ENCODE measurements around the gene NUP160. TPM values are rescaled to one million over a fixed set of nuclear protein-coding genes. Genes with fewer than 3 reads are reported as not detected.
"Not testable (repeated sequence)": the region's sequence is repeated elsewhere in the genome, so short reads cannot be mapped to it uniquely, and the experiment has no call there.

Gene NUP160, protein sequence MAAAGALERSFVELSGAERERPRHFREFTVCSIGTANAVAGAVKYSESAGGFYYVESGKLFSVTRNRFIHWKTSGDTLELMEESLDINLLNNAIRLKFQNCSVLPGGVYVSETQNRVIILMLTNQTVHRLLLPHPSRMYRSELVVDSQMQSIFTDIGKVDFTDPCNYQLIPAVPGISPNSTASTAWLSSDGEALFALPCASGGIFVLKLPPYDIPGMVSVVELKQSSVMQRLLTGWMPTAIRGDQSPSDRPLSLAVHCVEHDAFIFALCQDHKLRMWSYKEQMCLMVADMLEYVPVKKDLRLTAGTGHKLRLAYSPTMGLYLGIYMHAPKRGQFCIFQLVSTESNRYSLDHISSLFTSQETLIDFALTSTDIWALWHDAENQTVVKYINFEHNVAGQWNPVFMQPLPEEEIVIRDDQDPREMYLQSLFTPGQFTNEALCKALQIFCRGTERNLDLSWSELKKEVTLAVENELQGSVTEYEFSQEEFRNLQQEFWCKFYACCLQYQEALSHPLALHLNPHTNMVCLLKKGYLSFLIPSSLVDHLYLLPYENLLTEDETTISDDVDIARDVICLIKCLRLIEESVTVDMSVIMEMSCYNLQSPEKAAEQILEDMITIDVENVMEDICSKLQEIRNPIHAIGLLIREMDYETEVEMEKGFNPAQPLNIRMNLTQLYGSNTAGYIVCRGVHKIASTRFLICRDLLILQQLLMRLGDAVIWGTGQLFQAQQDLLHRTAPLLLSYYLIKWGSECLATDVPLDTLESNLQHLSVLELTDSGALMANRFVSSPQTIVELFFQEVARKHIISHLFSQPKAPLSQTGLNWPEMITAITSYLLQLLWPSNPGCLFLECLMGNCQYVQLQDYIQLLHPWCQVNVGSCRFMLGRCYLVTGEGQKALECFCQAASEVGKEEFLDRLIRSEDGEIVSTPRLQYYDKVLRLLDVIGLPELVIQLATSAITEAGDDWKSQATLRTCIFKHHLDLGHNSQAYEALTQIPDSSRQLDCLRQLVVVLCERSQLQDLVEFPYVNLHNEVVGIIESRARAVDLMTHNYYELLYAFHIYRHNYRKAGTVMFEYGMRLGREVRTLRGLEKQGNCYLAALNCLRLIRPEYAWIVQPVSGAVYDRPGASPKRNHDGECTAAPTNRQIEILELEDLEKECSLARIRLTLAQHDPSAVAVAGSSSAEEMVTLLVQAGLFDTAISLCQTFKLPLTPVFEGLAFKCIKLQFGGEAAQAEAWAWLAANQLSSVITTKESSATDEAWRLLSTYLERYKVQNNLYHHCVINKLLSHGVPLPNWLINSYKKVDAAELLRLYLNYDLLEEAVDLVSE (N-terminal part only)
- 49.0 TPM for total RNA-seq

DNA sequence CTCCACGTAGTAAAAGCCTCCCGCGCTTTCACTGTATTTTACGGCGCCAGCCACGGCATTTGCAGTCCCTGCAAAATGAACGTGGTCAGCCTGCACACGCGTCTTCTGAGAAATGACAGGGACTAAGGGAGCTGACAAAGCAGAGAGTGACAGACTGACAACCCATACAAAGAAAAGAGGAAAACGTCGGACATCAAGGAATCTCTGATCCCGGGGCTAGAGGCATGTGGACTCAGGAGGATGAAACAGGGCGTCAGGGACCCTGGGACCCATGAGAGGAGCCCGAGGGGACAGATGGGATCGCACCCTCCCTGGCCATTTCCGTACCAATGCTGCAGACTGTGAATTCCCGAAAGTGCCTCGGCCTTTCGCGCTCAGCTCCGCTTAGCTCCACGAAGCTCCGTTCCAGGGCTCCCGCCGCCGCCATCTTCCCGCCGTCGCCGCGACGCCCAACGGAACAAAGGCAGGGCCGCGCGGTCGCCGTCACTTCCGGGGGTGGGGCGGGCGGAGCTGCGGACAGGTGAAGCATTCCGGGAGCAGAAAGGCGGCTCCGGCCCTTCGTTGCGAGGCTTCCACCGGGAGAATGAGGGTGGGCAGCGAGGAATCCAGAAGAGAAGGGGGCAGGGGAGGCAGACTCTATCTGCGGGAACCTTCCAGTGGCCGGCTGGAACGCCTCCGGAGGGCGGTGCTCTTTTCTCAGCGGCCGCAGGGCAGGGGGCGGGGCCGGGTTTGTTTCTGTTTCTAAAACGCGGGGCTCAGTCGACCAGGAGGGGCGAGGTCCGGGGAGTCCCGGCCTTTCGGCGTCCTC lies at the start of gene NUP160:
Gene NUP160 (minus strand): TSS at position 459 of the 808 bp plus-strand sequence. CDS start 32 bp downstream, at position 427.
- DNase-seq (ENCODE audit: low spot score) = peak; percentile 86

DNA sequence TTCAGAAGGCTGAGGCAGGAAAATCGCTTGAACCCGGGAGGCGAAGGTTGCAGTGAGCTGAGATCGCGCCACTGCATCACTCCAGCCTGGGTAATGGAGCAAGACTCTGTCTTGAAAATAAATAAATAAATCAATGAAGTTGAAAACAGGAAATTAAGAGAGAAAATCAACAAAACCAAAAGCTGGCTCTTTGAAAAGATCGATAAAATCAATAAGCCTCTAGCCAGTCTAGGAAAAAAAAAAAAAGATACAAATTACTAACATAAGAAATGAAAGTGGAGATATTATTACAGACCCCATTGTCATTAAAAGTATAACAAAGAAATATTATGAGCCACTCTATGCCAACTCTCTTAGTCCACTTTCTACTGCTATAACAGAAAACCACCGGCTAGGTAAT lies 48.0 kb upstream of the NUP160 start:
- no peak for DNase-seq (ENCODE audit: low spot score)

DNA sequence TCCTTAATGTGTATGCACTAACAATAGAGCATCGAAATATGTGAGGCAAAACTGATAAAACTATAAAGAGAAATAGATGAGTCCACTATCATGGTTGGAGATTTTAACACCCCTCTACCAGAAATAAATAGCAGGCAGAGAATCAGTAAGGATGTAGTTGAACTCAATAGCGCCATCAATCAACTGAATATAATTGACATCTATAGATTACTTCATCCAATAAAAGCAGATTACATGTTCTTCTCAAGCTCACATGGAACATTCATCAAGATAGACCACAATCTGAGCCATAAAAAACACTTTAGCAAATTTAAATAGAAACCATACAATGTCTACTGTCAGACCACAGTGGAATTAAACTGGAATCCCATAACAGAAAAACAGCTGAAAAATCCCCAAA lies 46.9 kb upstream of the NUP160 start:
- no peak for DNase-seq (ENCODE audit: low spot score)

DNA sequence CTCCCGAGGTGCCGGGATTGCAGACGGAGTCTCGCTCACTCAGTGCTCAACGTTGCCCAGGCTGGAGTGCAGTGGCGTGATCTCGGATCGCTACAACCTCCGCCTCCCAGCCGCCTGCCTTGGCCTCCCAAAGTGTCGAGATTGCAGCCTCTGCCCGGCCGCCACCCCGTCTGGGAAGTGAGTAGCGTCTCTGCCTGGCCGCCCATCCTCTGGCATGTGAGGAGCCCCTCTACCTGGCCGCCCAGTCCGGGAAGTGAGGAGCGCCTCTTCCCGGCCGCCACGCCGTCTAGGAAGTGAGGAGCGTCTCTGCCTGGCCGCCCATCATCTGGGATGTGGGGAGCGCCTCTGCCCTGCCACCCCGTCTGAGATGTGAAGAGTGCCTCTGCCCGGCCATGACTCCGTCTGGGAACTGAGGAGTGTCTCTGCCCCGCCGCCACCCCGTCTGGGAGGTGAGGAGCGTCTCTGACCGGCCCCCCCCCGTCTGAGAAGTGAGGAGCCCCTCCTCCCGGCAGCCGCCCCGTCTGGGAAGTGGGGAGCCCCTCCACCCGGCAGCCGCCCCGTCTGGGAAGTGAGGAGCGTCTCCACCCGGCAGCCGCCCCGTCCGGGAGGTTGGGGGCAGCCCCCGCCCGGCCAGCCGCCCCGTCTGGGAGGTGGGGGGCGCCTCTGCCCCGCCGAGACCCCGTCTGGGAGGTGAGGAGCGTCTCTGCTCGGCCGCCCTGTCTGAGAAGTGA lies 44.6 kb upstream of the NUP160 start:
- DNase-seq (ENCODE audit: low spot score) = not testable (repeated sequence)

DNA sequence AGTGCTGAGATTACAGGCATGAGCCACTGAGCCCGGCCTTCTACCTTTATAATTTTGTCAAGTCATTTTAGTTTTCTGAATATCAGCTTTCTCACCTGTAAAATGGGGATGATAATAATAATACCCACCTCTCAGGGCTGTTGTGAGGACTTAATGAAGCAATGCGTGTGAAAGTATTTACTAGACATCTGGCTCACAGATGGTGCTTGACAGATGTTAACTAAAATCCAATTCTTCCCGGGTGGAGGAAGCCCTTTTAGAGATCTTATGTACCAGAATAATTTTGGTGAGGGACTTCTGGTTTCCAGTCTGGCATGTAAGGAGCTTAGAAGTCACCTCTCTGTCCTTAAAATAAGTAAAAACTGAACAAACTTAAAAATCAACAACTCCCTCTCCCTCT lies 43.7 kb upstream of the NUP160 start:
- no peak for DNase-seq (ENCODE audit: low spot score)

DNA sequence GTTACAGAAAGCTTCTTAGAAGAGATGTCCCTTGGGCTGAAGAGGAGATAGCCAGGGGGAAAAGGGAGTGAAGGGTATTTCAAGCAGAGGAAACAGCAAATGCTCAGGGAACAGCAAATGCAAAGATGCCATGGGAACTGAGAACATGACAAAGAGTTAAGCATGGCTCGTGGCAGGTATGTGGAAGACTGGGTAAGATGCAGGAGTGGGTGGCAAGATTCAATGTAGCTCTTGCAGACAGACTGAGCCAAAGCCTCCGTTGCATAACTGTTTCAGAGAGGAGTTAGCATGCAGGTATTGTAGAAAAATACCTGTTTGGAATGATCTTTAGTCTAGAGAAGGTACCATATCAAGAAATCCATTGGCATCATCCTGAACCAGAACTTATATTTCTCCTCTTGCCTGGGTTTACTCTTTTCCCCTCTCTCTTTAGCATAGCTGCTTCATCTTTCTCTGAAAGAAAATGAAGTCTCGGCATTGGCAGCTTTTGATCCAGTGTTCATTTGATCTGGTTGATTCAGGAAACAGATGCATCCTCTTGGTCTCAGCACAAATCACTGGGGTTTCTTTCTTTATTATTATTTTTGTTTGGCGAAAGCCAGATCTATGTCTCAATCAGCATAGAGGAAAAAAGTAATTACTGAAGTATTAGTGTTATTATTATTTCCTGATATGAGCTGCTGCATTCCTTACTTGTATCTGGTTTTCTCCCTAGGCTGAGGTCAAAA lies 41.7 kb upstream of the NUP160 start:
- DNase-seq (ENCODE audit: low spot score) = no peak

DNA sequence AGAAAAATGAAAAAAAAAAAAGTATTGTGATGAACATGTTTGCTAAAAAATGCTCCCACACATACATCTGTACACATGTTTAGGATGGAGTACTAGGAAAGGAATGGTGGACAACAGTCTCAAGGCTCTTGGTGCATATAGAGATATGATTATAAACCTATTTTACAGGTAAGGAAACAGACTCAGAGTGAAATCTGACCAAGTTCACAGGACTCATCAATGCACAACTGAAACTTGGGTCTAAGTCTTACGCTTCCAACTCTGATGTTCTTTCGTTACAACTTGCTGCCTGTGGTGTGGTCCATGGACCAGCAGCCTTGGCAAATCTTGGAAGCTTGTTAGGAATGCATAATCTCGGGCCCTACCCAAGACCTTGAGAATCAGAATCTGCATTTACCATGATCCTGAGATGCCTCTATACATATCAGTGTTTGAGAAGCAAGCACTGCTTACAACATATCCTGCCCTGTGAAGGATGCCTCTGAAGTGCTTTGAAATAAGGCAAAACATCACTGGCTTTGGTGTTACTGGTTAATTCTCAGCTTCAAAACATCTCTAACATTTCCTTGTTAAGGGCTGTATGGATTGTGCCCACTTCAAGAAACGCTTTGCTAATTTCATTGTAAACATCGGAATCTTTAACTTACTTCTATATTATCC lies 39.9 kb upstream of the NUP160 start:
- no peak for DNase-seq (ENCODE audit: low spot score)

DNA sequence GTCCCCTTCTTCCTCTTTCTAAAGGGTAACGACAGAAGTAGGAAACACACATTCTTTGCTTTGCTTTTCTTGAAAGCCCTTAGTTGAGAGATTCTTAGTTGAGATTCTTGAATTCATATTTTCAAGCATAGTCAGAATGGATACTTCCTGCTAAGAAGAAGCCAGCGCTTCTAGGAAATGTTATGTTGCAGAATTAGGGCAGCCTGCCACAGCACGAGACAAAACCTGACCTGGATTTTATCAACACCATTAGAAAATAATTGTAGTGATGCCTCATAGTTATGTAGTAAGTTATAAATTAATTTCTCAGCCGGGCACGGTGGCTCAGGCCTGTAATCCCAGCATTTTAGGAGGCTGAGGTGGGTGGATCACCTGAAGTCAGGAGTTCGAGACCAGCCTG lies 37.9 kb upstream of the NUP160 start:
- no peak for DNase-seq (ENCODE audit: low spot score)

DNA sequence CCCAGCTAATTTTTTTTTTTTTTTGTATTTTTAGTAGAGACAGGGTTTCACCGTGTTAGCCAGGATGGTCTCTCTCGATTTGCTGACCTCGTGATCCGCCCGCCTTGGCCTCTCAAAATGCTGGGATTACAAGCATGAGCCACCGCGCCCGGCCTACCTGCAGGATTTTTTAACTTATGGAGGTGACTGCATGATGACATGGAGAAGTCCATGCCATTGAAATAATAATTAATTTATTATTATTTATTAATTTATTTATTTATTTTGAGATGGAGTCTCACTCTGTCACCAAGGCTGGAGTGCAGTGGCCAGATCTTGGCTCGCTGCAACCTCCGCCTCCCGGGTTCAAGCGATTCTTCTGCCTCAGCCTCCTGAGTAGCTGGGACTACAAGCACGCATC lies 34.3 kb upstream of the NUP160 start:
- DNase-seq (ENCODE audit: low spot score) = not testable (repeated sequence)

DNA sequence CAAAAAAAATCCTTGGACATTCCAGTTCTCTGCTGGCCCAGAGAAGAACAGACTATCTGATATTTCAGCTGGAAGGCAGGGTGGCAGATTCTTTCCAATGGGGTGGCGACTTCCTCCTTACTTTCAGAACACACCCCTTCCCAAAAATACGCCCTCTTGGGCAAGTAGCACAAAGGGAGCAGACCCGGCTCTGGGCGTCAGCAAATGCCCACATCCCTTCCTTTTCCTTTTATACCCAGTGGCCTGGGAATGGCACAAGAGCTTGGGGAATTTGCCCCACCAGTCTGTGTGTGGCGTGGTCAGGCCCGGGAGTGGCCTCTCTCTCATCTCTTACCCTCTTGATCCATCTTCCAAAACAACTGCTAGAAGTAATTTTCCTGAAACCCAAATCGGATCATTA lies 33.0 kb upstream of the NUP160 start:
- DNase-seq (ENCODE audit: low spot score) = no peak

DNA sequence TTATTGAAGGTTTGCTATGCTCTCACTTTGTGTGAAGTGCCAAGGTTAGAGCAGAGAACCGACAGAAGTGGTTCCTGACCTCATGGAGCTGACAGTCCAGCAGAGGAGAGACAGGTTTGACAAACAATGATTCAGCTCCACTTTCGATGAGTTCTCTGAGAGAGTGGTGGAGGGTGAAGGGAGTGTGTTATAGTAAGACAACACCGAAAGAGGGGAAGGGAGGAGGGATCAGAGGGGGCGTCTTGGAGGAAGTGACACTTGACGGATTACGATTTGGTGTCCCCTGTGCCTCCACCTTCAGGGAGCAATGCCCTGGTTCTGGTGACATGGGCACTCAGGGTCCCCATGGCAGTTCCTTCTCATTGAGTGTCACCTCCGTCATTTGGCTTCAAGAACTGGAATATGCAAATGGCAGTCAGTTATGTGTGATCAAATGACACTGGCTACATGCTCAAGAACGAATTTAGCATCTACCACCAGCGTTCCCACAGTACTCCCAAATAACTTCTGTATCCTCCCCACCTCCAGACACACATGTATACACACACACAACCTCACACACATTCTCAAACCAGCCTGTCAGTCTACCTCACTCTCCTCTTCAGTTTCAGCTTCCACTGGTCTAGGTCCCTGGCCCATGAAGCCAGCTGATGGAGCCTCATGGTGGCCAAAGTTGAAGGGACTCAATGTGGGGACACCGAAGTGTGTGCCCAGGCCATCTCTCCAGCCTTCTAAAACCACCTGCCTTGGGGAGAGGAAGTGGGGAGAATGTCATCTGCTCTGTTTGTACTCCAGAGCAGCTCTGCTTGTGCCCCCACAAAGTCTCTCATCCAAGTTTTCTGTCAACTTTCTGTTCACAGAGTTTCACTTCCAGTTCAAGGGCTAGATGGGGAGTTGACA lies 31.4 kb upstream of the NUP160 start:
- DNase-seq (ENCODE audit: low spot score) = no peak

DNA sequence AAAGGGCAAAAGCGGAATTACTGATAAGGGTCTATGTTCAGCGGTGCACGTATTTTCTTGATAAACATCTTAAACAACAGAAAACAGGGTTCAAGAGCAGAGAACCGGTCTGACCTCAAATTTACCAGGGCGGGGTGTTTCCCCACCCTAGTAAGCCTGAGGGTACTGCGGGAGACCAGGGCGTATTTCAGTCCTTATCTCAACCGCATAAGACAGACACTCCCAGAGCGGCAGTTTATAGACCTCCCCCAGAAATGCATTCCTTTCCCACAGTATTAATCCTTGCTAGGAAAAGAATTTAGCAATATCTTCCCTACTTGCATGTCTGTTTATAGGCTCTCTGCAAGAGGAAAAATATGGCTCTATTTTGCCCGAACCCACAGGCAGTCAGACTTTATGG lies 27.7 kb upstream of the NUP160 start:
- DNase-seq (ENCODE audit: low spot score) = not testable (repeated sequence)

DNA sequence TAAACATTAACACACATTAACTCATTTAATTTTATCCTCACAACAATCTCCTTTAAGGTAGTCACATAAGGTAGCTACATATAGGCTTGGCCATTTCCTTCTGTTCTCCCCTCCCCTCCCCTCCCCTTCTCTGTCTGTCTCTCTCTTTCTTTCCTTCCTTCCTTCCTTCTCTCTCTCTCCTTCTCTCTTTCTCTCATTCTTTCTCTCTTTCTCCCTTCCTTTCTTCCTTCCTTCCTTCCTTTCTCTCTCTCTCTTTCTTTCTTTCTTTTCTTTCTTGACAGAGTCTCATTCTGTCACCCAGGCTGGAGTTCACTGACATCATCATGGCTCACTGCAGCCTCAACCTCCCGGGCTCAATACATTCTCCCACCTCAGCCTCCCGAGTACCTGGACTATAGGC lies 22.3 kb upstream of the NUP160 start:
- no peak for DNase-seq (ENCODE audit: low spot score)

DNA sequence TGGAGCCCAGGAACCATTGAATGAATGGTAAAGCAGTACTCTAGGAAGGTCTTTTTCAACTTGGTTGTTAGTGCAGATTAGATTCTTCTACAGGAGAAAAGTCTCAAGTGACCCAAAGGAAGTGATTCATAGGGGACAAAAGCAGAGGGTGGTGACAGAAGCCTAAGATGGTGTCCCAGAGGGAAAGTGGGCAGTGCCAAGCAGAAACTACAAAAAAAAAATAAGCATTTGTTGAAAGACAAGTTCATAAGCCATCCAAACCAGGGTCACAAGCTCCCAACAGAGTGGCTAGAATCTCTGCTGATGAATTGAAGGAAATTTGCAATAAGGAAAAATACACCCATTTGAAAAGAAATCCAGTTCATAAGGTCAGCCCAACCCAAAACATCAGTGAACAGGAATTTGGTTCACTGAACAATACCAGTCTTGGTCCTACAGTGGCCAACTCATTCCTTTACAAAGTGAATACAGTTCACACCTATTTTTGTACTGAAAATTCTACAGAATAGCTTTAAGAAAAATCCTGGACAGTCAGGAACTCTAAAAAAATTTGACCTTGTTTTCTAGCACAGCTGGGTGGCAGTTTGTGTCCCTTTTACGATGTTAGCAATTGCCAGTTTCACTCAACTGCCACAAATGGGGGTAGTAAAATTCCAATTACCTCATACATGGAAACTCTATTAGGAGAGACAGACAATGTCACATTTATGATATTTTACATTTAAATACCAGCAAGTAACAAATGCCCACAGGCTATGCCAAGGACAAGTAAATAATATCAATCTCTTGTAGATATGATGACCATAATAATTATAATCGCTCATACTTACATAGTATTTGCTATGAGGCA lies 21.6 kb upstream of the NUP160 start:
- DNase-seq (ENCODE audit: low spot score) = no peak

DNA sequence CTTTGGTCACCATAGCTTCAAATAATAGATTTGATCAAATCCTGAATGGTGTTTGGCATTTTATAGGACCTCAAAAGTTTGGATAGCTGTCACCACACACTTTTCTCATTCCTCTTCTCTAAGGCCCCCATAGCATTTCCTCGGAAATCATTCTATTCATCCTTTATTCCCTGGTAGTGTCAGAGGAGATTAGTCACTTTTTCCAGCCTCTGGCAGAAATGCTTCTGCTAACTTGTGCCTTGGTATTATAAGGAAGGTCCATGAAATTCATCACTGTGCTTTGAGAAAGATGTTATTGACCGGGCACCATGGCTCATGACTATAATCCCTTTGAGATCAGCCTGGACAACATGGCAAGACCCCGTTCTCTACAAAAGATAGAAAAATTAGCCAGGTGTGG lies 19.7 kb upstream of the NUP160 start:
- no peak for DNase-seq (ENCODE audit: low spot score)

DNA sequence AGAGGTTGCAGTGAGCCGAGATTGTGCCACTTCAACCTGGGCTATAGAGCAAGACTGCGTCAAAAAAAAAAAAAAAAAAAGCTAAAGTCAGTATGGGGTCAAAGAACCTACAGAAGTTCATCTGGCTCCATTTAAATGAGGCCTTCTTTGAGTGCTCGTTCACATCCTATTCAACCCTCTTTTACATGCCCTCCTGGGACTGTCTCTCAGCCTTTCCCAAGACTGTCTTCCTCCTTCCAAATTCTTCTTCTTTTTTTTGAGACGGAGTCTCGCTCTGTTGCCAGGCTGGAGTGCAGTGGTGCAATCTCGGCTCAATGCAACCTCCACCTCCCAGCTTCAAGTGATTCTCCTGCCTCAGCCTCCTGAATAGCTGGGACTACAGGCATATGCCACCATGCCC lies 18.7 kb upstream of the NUP160 start:
- not testable (repeated sequence) for DNase-seq (ENCODE audit: low spot score)

DNA sequence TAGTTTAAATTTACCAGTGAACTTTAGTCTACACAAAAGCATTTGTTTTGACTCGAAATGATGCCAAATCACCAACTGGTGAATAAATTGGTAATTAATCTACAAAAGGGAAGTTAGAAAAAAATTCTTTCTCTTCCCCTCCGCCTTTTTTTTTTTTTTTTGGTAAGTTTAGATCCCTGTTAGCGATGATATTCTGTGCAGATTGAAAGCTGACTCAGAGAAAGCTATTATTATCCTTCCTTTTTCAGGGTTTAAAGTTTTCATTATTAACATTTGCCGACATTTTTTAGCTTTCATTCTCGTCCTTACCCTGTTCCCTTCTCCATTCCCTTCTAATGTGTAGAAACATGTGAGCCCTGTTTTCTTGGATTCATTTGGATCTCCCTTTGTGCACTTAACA lies 16.8 kb upstream of the NUP160 start:
- no peak for DNase-seq (ENCODE audit: low spot score)

Measured in ureter (tissue), 1 donor.